HG03575 (cell line): ENCODE measurements around the gene PADI1.

ENCODE experiments used
- ATAC-seq: cut with Tn5 transposase; IDR thresholded peaks from one replicate; pipeline ENCODE4 v1.9.1; 2021; ENCODE audit not compliant: unreplicated experiment, insufficient number of reproducible peaks, low FRiP score; ENCODE audit errors: extremely low read depth

PADI1 gene

DNA sequence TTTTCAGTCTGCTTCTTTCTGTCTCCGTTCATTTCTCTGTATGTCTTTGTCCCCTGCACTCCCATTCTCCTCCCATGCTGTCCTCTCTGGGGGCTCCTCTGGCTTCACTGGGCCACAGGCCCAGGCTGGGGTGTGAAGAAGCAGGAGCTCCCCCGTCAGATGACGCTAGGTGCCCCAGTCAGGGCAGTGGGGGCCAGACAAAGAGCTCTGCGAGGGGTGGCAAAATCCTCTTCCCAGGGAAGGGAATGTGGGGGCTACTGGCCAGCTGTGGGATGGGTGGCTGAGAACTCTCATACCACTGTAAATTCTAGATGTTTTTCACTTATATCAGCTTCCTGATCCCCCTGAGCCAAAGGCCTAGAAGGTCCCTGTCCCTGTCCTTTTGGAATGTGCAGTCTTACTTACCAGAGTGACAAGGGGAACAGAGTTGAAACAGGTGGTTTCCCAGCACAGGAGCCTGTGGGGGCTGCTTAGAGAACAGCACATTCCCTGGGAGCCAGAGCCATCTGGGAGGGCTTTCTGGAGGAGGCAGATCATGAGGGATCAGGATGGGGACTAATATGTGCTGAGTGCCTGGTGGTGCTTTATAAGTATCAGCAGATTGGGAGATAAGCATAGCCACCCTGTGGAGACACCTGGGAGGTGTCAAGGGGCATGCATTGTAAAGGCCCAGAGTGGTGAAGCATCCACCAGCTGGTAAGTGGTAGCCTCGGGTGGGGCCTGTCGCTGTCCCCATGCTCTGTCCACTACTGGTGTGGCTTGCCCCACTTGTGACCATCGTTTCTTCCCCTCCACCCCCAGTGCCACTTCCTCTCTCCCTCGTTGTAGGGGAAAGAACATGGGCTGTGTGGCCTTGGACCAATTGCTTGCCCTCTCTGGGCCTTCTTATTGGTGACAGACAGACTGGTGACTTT, 10.1 kb upstream of the PADI1 start:
- no peak for ATAC-seq

GRCh38 chr1:17195731-17196130, 9.2 kb upstream of the PADI1 start:
- no peak for ATAC-seq

DNA sequence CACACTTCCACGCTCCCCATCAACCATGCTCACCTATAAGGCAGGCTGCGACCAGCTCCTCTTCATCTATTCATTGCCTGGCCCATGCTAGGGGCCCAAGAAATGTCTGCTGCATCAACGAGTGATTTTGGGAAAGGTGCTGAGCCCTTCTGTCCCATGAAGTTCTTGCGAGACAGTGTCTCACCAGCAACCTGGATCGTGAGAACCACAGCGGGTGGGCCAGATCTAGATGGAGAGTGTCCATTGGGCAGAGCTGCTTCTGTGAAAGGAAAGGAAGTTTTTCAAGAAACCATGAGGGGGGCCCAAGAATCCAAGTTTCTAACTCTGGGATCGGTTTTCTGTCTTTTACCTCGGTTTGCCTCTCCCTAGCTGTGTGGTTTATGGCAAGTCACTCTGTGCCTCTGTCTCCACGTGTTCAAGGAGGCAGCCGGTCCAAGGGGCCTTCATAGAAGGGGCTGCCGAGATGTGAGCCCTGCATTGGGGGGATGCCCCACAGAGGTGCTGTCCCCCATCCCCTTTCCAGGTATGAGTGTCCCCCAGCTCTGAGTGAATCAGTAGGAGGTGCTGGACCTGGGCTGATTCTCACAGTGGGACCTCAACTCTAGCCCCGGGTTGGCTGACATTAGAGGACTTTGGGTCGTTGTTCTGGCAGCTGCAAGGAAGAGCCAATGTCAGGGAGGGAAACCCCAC, 8.3 kb upstream of the PADI1 start:
- ATAC-seq: no peak

GRCh38 chr1:17197696-17198095, 7.2 kb upstream of the PADI1 start:
- ATAC-seq: no peak

- ATAC-seq: no peak
Measured at GRCh38 chr1:17198476-17199258, 6.3 kb upstream of the PADI1 start.

DNA sequence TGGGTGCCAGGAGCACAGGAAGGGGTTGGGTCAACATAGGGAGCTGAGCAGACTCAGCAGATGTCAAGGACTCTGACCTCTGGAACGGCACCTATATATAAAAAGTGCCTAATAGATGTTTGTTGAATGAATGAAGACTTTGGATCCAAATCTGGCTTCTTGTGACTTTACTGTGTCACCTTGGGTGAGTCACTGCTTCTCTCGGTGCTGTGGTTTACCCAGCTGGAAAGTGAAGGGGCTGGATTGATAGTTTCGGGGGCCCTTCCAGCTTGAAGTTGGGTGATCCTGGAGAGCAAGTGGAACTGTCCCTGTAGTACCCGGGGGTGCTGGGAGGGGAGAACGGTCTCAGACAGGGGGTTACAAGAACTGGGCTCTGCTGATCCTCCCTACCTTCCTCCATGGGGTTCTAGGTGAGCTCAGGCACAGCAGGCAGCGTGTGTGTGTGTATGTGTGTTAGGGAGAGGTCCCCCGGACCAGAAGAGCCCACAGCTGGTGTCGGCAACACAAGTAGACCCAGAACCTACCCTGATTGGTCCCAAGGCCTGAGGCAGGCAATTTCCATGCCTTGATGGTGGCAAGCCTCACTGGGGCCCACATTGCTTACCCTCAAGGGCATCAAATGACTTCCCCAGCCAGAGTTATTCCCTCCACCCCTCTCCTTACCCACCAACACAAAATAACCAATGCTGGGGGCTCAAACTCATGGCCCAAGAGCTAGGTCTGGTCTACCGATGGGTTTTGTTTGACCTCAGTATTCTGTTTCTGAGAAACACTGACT, 5.5 kb upstream of the PADI1 start:
- ATAC-seq: no peak

DNA sequence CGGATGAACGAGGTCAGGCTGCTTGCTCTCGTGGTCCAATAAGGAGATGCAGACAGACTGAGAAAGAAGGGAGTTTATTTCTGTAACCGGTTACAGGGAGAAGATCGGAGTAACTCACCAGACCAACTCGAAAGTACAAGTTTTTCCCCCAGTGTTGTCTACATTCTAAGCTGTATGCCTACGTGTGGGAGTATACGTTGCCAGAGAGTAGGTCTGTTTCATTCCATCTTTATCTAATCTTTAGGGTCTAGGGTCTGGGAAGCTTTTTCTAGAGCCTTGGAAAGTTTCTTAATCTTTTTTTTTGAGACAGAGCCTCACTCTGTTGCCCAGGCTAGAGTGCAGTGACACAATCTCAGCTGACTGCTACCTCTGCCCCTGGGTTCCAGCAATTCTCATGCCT, 4.7 kb upstream of the PADI1 start:
- ATAC-seq: no peak

- ATAC-seq: no peak
Measured at GRCh38 chr1:17200756-17201155, 4.2 kb upstream of the PADI1 start.

DNA sequence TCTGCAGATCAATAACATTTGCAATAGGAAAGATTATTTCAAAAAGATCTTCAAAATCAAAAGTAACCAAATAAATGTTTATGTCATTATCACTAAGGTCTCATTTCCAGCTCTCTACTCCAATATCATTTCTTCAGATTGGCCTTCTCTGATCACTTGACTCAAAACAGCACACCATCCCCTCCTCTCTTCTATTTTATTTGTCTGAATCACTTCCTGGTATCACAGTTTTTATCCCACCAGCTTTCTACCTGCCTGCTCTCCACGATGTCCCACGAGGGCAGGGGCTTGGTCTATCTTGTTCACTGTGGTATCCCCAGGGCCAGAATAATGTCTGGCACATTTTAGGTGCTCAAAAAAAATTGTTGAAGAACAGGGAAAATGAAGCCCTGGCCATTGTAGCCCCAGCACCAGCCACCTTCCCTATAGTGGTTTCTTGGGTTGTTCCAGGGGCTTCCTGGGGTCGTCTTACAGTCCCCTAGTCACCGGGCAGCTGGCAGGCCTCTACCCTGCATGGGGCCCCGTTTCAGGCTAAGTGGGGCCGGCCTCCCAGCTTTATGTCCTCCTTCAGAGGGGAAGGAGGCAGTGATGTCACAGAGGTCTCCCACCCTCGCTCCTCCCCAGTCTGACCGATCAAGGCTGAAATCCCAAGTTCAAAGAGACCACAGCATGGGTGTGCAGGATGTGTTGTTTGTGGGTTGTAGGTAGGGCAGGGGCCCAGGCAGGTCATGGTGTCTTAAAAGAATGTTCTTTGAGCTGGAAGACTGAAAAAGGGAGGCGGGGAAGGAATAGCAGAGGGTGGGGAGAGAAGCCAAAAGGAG, 3.5 kb upstream of the PADI1 start:
- no peak for ATAC-seq

GRCh38 chr1:17205652-17206051, 724 bp downstream of the PADI1 start:
- no peak for ATAC-seq

DNA sequence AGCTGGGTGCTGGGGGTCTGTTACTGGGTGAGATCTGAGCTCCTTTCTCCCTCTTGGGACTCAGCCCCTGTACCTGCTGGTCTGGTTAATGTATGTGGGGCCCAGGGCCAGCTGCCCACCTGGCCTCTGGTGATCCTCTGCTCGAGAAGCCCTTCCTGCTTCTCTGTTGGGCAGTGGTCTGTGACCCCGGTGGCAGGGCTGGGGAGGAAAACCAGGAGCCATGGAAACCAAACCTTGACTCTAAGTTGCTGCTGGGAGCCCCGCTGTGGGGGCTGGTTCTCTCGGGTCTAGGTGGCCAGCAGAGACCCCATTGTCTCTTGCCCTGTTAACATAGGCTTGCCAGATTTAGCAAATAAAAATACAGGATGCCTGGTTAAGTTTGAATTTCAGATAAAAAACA, 1.3 kb downstream of the PADI1 start:
- no peak for ATAC-seq

DNA sequence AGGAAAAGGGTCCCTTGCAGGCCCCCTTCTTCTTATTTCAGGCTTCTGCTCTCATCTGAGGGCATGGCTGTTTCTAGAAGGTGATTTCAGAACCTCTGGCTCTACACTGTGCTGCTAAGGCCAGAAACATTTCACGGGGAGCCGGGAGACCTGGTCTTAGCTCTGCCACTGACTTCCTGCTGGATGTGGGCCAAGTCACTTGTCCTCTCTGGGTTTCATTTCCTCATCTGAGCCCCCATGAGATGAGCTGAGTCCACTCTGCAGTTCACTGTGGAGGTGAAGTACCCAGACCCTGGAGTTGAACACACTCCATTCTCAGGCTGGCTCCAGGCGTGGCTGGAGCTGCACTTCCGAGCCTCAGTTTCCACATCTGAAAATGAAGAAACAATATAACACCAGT, 2.1 kb downstream of the PADI1 start:
- ATAC-seq: no peak

GRCh38 chr1:17207540-17207939, 2.6 kb downstream of the PADI1 start:
- ATAC-seq: no peak

GRCh38 chr1:17207966-17208418, 3.1 kb downstream of the PADI1 start:
- no peak for ATAC-seq

- no peak for ATAC-seq
Measured at GRCh38 chr1:17208546-17208945, 3.6 kb downstream of the PADI1 start.

DNA sequence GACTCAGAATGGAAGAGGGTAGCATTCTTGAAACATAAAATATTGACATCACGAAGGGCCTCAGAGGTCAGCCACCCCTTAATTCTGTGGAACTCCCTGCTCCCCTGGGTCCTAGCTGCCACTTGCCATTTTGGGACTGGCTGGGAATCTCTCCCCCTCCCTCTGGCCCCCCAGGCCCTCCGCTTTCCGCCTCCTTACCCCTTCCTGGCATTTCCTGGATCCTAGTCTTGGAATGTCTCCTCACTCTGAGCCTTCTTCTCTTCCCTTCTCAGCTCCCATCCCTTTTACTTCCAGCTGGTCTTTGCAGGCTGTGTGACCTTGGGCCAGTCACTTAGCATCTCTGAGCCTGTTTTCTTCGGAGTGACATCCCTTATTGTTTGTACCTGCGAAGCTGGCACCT, 4.5 kb downstream of the PADI1 start:
- no peak for ATAC-seq

- no peak for ATAC-seq
Measured at GRCh38 chr1:17210176-17210575, 5.2 kb downstream of the PADI1 start.

DNA sequence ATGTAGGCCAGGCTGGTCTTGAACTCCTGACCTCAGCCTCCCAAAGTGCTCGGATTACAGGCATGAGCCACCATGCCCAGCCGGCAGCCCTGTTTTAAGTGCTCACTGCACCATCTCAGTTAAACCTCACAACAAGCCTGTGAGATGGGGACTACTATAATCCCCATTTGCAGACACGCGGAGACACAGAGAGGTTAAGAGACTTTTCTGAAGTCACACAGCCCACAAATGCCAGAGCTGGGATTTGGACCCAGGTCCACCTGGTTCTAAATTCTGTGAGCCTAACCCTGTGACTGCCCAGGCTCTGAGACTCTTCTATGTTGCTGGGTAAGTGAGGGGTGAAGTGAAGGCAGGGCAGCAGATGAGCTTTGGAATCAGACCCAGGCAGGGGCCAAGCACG, 6.4 kb downstream of the PADI1 start:
- no peak for ATAC-seq
